Measurements from ENCODE around the gene TMED4.
"Not testable (repeated sequence)": the region's sequence is repeated elsewhere in the genome, so short reads cannot be mapped to it uniquely, and the experiment has no call there.

Gene TMED4

GRCh38 chr7:44555350-44555749 lies 26.7 kb downstream of the TMED4 start:
- no peak for DNase-seq
- intact Hi-C loops (cut with DNase I), result no loop called here

- DNase-seq; intact Hi-C loops (cut with DNase I): not testable (repeated sequence)
Measured at GRCh38 chr7:44552473-44553005, 29.5 kb downstream of the TMED4 start.

GRCh38 chr7:44549457-44549856 lies 32.6 kb downstream of the TMED4 start:
- intact Hi-C loops (cut with DNase I), result no loop called here
- DNase-seq, result no peak

GRCh38 chr7:44548893-44549292 lies 33.1 kb downstream of the TMED4 start:
- DNase-seq, result no peak
- intact Hi-C loops (cut with DNase I), result no loop called here

GRCh38 chr7:44547536-44548231 lies 34.3 kb downstream of the TMED4 start:
- intact Hi-C loops (cut with DNase I), result no loop called here
- DNase-seq, result no peak

GRCh38 chr7:44541876-44542610 lies 40.0 kb downstream of the TMED4 start:
- no peak for DNase-seq
- intact Hi-C loops (cut with DNase I), result no loop called here

GRCh38 chr7:44541028-44541869 lies 40.8 kb downstream of the TMED4 start, which contains the start of gene NPC1L1:
TSS of gene NPC1L1 (minus strand) at chr7:44541330. CDS start at chr7:44541259, 71 bp downstream.
- DNase-seq, result no peak
- intact Hi-C loops (cut with DNase I), result no loop called here

- DNase-seq, result no peak
- intact Hi-C loops (cut with DNase I), result no loop called here
Measured at GRCh38 chr7:44540592-44541027, 41.4 kb downstream of the TMED4 start.

- DNase-seq, result no peak
- intact Hi-C loops (cut with DNase I), result no loop called here
Measured at GRCh38 chr7:44539669-44540506, 42.1 kb downstream of the TMED4 start.

- no peak for DNase-seq
- intact Hi-C loops (cut with DNase I), result no loop called here
Measured at GRCh38 chr7:44538798-44539668, 43.0 kb downstream of the TMED4 start.

- no peak for DNase-seq
Measured at GRCh38 chr7:44538093-44538797, 43.8 kb downstream of the TMED4 start.

GRCh38 chr7:44537442-44537841 lies 44.6 kb downstream of the TMED4 start:
- no peak for DNase-seq
- intact Hi-C loops (cut with DNase I), result no loop called here

More at GRCh38 chr7:44538093-44538797, 43.8 kb downstream of the TMED4 start:
- intact Hi-C loops (cut with DNase I), result no loop called here

GRCh38 chr7:44536090-44536489 lies 45.9 kb downstream of the TMED4 start:
- DNase-seq, result no peak
- intact Hi-C loops (cut with DNase I), result no loop called here

GRCh38 chr7:44535348-44536064 lies 46.5 kb downstream of the TMED4 start:
- intact Hi-C loops (cut with DNase I), result no loop called here
- DNase-seq, result no peak

- DNase-seq, result peak in 13 of 42 donors; percentile 10 to 58 (median 20)
- intact Hi-C loops (cut with DNase I), result no loop called here
Measured at GRCh38 chr7:44534501-44534900, 47.5 kb downstream of the TMED4 start.

- intact Hi-C loops (cut with DNase I), result no loop called here
- peak in 1 of 42 donors; percentile 6 for DNase-seq
Measured at GRCh38 chr7:44534087-44534486, 47.9 kb downstream of the TMED4 start.
